Esophagus squamous epithelium (tissue), 5 donors: Measurements from ENCODE around the gene MYH14. TPM values are rescaled to one million over a fixed set of nuclear protein-coding genes. Genes with fewer than 3 reads are reported as not detected.

ENCODE experiments used
- DNase-seq: peaks from one replicate; lab custom pipeline; 2025; lab: John Stamatoyannopoulos, UW
- H3K27ac ChIP-seq, 4 donors: fragments of 200-600 bp; sonication (generic); one replicate each; pipeline ENCODE4 v1.5.1; 2016 to 2019; ENCODE audit warnings: mild to moderate bottlenecking in 1 of 4
- H3K27me3 ChIP-seq, 4 donors: fragments of 200-600 bp; sonication (generic); 1 replicate in 3 of 4; 2 replicates in 1 of 4; pipeline versions ENCODE4 v1.5.1 to v1.6.0; 2017 to 2021; ENCODE audit warnings: antibody characterized with exemption in 1 of 4
- H3K36me3 ChIP-seq, 3 donors: fragments of 200-600 bp; sonication (generic); one replicate each; pipeline ENCODE4 v1.5.1; 2016 to 2019
- H3K4me1 ChIP-seq, 3 donors: fragments of 200-600 bp; sonication (generic); one replicate each; pipeline ENCODE4 v1.5.1; 2017 to 2019
- H3K4me3 ChIP-seq, 4 donors: fragments of 200-600 bp; sonication (generic); 1 replicate in 3 of 4; 2 replicates in 1 of 4; pipeline ENCODE4 v1.5.1; 2016 to 2019; ENCODE audit warnings: mild to moderate bottlenecking in 2 of 4, moderate library complexity in 1 of 4
- H3K9me3 ChIP-seq, 3 donors: fragments of 200-600 bp; sonication (generic); one replicate each; pipeline ENCODE4 v1.5.1; 2016 to 2019
- POLR2A ChIP-seq, 4 donors: fragments of 450-650 bp; IDR thresholded peaks; one replicate each; pipeline ENCODE4 v1.6.1; 2017; ENCODE audit warnings: antibody characterized with exemption in 4 of 4, mild to moderate bottlenecking in 4 of 4, moderate library complexity in 3 of 4
- WGBS, 2 donors: methylation state at CpG; one replicate each; pipeline ENCODE4 v1.1.5; 2018; 5-methylcytosine and 5-hydroxymethylcytosine counted together
- intact Hi-C: fragments of 100-400 bp; cut with DNase I; formaldehyde crosslinking; loops from one replicate; pipeline ENCODE4 v1.15.0; 2022
- total RNA-seq, 4 donors: library from RNA; depleted of rRNA; stranded (reverse); fragments of >200 nt; gene quantifications; one replicate each; pipeline ENCODE4 v1.1.0, GENCODE V29; 2016
- TF ChIP-seq, protein P1 (sequence below), 6 experiments: fragments of 450-650 bp in 4 of 6; fragments of 200-600 bp in 2 of 6; sonication (generic) in 2 of 6; IDR thresholded peaks; one replicate each; pipeline ENCODE4 v1.5.1; 2016 to 2019; ENCODE audit warnings: antibody characterized with exemption in 6 of 6, mild to moderate bottlenecking in 4 of 6, moderate library complexity in 4 of 6
- donor health status: DM: yes; HTN: yes; CAD: no.

Gene MYH14
- total RNA-seq, 4 donors from 2014 or later = 31.1 to 141 (median 39.0) TPM

DNA sequence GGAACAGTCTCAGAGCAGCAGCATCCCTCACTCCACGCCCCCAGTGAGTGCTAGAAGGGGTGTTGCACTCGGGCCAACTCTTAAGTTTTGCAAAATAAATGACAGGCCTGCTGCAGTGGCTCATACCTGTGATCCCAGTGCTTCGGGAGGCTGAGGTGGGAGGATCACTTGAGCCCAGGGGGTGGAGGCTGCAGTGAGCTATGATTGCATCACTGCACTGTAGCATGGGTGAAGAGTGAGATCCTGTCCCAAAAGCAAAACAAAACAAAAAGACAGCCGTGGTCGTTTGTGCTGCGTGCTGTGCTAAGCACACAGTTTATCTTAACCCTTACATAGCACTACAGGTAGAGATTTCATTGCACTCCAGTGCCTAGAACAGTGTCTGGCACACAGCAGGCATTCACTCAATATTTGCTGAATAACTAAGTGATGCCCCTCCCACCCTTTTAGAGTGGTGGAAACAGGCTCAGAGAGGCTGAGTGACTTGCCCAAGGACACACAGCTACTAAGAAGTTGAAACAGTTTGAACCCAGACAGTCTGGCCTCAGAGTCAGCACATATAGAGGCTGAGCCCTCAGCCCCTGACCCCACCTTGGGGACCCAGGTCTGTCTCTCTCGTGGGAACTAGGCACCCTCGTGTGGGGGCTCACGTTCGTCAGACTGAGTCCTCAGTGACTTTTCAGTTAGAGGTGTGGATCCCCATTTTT is 107.5 kb downstream of the MYH14 start:
- Histone ChIP-seq H3K36me3 (peaks cover 0 to 28% (median 0%) of the 10 kb centered on the region in 3 donors), H3K4me3 (no peak overlapping the region), H3K27me3 (peaks cover 13 to 80% (median 21%) of the 10 kb centered on the region in 4 donors), H3K9me3 (no peaks in the 10 kb centered on the region), H3K4me1 (peaks cover 0 to 25% (median 3%) of the 10 kb centered on the region in 3 donors), H3K27ac (no peak overlapping the region)
- intact Hi-C loops = no loop called here
- TF ChIP-seq, protein P1, sequence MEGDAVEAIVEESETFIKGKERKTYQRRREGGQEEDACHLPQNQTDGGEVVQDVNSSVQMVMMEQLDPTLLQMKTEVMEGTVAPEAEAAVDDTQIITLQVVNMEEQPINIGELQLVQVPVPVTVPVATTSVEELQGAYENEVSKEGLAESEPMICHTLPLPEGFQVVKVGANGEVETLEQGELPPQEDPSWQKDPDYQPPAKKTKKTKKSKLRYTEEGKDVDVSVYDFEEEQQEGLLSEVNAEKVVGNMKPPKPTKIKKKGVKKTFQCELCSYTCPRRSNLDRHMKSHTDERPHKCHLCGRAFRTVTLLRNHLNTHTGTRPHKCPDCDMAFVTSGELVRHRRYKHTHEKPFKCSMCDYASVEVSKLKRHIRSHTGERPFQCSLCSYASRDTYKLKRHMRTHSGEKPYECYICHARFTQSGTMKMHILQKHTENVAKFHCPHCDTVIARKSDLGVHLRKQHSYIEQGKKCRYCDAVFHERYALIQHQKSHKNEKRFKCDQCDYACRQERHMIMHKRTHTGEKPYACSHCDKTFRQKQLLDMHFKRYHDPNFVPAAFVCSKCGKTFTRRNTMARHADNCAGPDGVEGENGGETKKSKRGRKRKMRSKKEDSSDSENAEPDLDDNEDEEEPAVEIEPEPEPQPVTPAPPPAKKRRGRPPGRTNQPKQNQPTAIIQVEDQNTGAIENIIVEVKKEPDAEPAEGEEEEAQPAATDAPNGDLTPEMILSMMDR (IDR thresholded peaks at IDR 0.05) = no peak
- no peak for TF ChIP-seq POLR2A (IDR thresholded peaks at IDR 0.05)
- 0 to 31% methylated on average over 3 to 8 of the region's 10 CpGs for WGBS, 2 donors
- DNase-seq = no peak

GRCh38 chr19:50311723-50312635 is 108.6 kb downstream of the MYH14 start:
- Histone ChIP-seq H3K36me3 (peaks cover 0 to 25% (median 0%) of the 10 kb centered on the region in 3 donors), H3K4me3 (no peak overlapping the region), H3K4me1 (peaks cover 0 to 28% (median 3%) of the 10 kb centered on the region in 3 donors), H3K27ac (no peak overlapping the region), H3K9me3 (no peaks in the 10 kb centered on the region), H3K27me3 (peaks cover 13 to 88% (median 22%) of the 10 kb centered on the region in 4 donors)
- no peak for DNase-seq
- TF ChIP-seq, protein P1 (IDR thresholded peaks at IDR 0.05) = no peak
- no peak for TF ChIP-seq POLR2A (IDR thresholded peaks at IDR 0.05)
- intact Hi-C loops = no loop called here
- 3 to 16% methylated on average over 9 to 14 of the region's 42 CpGs for WGBS, 2 donors

DNA sequence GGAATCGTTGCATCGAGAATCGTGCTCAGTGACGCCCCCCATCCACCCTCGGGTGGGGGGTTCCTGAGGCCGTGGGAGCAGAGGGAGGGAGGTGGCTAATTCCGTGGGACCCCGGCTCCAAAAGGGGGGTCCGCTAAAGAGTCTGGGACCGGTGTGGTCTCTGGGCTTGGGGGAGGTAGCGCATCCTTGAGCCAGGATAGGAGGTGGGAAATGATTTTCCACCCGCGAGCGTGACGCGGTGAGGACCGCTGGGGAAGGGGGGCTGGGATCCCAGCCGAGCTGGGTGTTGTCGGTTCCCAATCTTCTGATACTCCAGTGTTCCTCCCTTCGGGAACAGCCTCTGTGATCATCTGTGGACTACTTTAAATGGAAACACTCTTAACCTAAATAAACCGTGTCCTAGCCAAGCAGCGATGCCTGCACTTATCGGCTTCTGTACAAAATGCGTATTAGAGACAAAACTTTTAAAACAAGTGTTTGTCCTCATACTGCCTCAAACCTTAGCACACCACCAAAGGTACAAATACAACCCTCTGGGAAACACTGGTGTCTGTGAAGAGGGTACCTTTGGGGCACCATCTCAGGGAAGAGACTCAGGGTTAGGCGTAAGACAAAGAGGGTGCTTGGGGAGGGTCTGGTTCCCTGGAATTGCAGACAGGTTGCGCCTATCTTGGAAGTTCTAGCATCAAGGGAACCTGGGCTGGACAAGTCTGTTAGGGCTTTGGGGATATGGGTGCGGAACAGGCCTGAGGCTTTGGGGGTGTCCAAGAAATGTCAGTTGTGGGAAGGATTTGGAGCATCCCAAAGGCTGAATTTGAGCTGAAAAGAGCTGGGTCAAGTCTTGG is 109.8 kb downstream of the MYH14 start:
- no peak for DNase-seq
- Histone ChIP-seq H3K9me3 (no peaks in the 10 kb centered on the region), H3K36me3 (peaks cover 0 to 13% (median 0%) of the 10 kb centered on the region in 3 donors), H3K4me1 (peaks cover 0 to 28% (median 3%) of the 10 kb centered on the region in 3 donors), H3K27me3 (peaks cover 13 to 95% (median 22%) of the 10 kb centered on the region in 4 donors), H3K27ac (no peak overlapping the region), H3K4me3 (no peak overlapping the region)
- WGBS, 2 donors = 6 to 8% methylated on average over 12 to 27 of the region's 27 CpGs
- intact Hi-C loops = no loop called here
- no peak for TF ChIP-seq POLR2A (IDR thresholded peaks at IDR 0.05)
- TF ChIP-seq, protein P1 (IDR thresholded peaks at IDR 0.05) = no peak

- H3K27ac ChIP-seq = no peak overlapping the region
- H3K9me3 ChIP-seq = no peaks in the 10 kb centered on the region
- peaks cover 0 to 28% (median 3%) of the 10 kb centered on the region in 3 donors for H3K4me1 ChIP-seq
- DNase-seq = no peak
- peaks cover 13 to 98% (median 22%) of the 10 kb centered on the region in 4 donors for H3K27me3 ChIP-seq
- H3K36me3 ChIP-seq = peaks cover 0 to 6% (median 0%) of the 10 kb centered on the region in 3 donors
- no peak overlapping the region for H3K4me3 ChIP-seq
- intact Hi-C loops = no loop called here
- WGBS, 2 donors = 3 to 5% methylated on average over 5 to 12 of the region's 20 CpGs
- no peak for TF ChIP-seq POLR2A (IDR thresholded peaks at IDR 0.05)
- TF ChIP-seq, protein P1 (IDR thresholded peaks at IDR 0.05) = no peak
Observed at GRCh38 chr19:50313812-50314536, 110.6 kb downstream of the MYH14 start.
